NB4 (cell line): ENCODE results near the gene SYCP2.

Source experiments
- DNase-seq: peaks from one replicate; pipeline ENCODE4 v3.0.0; 2010; ENCODE audit warnings: low read depth
- H3K4me3 ChIP-seq: one replicate; pipeline ENCODE4 v1.5.1; 2011; ENCODE audit warnings: mild to moderate bottlenecking, low read depth, low read length, moderate library complexity
- MYC ChIP-seq: IDR thresholded peaks from 2 replicates; pipeline ENCODE4 v1.6.1; 2011; ENCODE audit warnings: low read depth, low read length
- POLR2A ChIP-seq: IDR thresholded peaks from 2 replicates; pipeline ENCODE4 v1.6.1; 2011; ENCODE audit warnings: mild to moderate bottlenecking; ENCODE audit not compliant: insufficient read length; ENCODE audit errors: extremely low read depth
- TF ChIP-seq, protein P1 (sequence below): IDR thresholded peaks from 2 replicates; pipeline ENCODE4 v1.6.1; 2011; ENCODE audit warnings: low read depth, low read length
- TF ChIP-seq, protein P2 (sequence below): IDR thresholded peaks from one replicate; pipeline ENCODE4 v1.5.1; 2012; ENCODE audit warnings: low read depth, low read length

SYCP2 gene

GRCh38 chr20:59871096-59871495 is 62.3 kb downstream of the SYCP2 start:
- no peak overlapping the region for H3K4me3 ChIP-seq
- TF ChIP-seq, protein P1, sequence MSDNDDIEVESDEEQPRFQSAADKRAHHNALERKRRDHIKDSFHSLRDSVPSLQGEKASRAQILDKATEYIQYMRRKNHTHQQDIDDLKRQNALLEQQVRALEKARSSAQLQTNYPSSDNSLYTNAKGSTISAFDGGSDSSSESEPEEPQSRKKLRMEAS, result no peak
- TF ChIP-seq POLR2A, result no peak
- DNase-seq, result no peak

- no peak for TF ChIP-seq MYC
- TF ChIP-seq, protein P2, sequence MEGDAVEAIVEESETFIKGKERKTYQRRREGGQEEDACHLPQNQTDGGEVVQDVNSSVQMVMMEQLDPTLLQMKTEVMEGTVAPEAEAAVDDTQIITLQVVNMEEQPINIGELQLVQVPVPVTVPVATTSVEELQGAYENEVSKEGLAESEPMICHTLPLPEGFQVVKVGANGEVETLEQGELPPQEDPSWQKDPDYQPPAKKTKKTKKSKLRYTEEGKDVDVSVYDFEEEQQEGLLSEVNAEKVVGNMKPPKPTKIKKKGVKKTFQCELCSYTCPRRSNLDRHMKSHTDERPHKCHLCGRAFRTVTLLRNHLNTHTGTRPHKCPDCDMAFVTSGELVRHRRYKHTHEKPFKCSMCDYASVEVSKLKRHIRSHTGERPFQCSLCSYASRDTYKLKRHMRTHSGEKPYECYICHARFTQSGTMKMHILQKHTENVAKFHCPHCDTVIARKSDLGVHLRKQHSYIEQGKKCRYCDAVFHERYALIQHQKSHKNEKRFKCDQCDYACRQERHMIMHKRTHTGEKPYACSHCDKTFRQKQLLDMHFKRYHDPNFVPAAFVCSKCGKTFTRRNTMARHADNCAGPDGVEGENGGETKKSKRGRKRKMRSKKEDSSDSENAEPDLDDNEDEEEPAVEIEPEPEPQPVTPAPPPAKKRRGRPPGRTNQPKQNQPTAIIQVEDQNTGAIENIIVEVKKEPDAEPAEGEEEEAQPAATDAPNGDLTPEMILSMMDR, result no peak
- TF ChIP-seq POLR2A, result no peak
- TF ChIP-seq, protein P1, result no peak
- no peak for DNase-seq
- no peak overlapping the region for H3K4me3 ChIP-seq
Measured at GRCh38 chr20:59866338-59866737, 67.1 kb downstream of the SYCP2 start.

- no peak for DNase-seq
- TF ChIP-seq, protein P2, result no peak
- TF ChIP-seq MYC, result no peak
- TF ChIP-seq, protein P1, result no peak
- no peak for TF ChIP-seq POLR2A
- H3K4me3 ChIP-seq, result no peak overlapping the region
Measured at GRCh38 chr20:59864726-59865125, 68.7 kb downstream of the SYCP2 start.

DNA sequence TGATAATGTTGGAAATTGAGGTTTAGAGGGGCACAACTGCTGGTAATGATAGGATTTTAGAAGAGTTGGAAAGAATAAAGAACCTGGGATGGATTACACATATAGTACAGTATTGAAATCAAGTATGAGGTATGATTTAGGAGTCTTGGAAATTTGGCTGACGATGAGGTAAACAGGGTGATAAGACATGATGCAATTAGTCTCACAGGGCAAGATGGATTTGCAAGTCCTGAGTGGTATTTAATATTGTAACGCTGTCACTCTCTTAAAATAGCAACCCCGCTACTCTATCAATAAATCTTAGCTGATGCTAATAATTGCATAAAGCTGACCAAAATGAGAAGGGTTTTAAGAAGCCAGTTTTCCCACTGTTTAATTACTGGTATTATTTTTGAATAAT is 70.4 kb downstream of the SYCP2 start:
- TF ChIP-seq, protein P1, result no peak
- TF ChIP-seq POLR2A, result no peak
- no peak for TF ChIP-seq MYC
- TF ChIP-seq, protein P2, result no peak
- no peak for DNase-seq
- H3K4me3 ChIP-seq, result no peak overlapping the region

GRCh38 chr20:59861401-59861800 is 72.0 kb downstream of the SYCP2 start:
- TF ChIP-seq, protein P2, result no peak
- TF ChIP-seq POLR2A, result no peak
- no peak for TF ChIP-seq MYC
- H3K4me3 ChIP-seq, result no peak overlapping the region
- DNase-seq, result no peak

GRCh38 chr20:59858425-59858824 is 75.0 kb downstream of the SYCP2 start:
- DNase-seq, result no peak
- TF ChIP-seq MYC, result no peak
- TF ChIP-seq, protein P2, result no peak
- TF ChIP-seq POLR2A, result no peak
- TF ChIP-seq, protein P1, result no peak
- no peak overlapping the region for H3K4me3 ChIP-seq
